DOHH2 (cell line): ENCODE results near the gene FAAH.

Source experiments
- CTCF ChIP-seq: fragments of 200-600 bp; sonication (generic); IDR thresholded peaks from one replicate; pipeline ENCODE4 v1.5.1; 2014; ENCODE audit warnings: antibody characterized with exemption, mild to moderate bottlenecking, low read depth, low read length; ENCODE audit not compliant: poor library complexity, severe bottlenecking
- EZH2phosphoT487 ChIP-seq: fragments of 200-600 bp; sonication (generic); IDR thresholded peaks from 2 replicates; pipeline ENCODE4 v1.6.1; 2017; ENCODE audit warnings: borderline replicate concordance, mild to moderate bottlenecking, antibody characterized with exemption, low read length, moderate library complexity, mixed read lengths

DNA sequence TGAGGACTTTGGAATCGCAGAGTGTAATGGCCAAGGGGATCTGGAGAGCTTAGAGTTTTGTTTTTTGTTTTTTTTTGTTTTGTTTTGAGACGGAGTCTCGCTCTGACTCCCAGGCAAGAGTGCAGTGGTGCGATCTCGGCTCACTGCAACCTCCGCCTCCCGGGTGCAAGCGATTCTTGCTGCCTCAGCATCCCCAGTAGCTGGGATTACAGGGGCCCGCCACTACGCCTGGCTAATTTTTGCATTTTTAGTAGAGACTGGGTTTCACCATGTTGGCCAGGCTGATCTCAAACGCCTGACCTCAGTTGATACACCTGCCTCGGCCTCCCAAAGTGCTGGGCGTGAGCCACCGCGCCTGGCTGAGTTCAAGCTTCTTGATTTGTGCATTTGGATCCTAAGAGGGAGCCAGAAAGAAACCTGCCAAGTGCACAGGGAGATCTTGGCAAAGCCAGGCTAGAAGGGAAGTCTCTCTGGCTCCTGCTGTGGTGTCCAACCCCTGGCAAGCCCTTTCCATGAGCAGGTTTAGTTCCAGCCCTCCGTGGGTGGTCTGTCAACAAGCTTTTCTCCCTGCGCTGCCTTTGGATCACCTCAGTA, 852 bp downstream of the FAAH start:
- TF ChIP-seq CTCF, result no peak
- TF ChIP-seq EZH2phosphoT487, result no peak
